Loucy (cell line): ENCODE measurements around the gene GLIPR1.
"Not testable (repeated sequence)": the region's sequence is repeated elsewhere in the genome, so short reads cannot be mapped to it uniquely, and the experiment has no call there.

ENCODE experiments used
- CTCF ChIP-seq: fragments of 200-600 bp; sonication (generic); conservative IDR thresholded peaks from 2 replicates; pipeline ENCODE4 v1.5.1; 2014; ENCODE audit warnings: mild to moderate bottlenecking, antibody characterized with exemption, low read length
- EZH2phosphoT487 ChIP-seq: fragments of 200-600 bp; IDR thresholded peaks from 2 replicates; pipeline ENCODE4 v1.6.1; 2018; ENCODE audit warnings: antibody characterized with exemption, mild to moderate bottlenecking, moderate library complexity, borderline replicate concordance

- TF ChIP-seq CTCF, EZH2phosphoT487: not testable (repeated sequence)
These were observed 22.7 kb upstream of the GLIPR1 start for GRCh38 chr12:75457866-75458265.
